A549 (cell line): ENCODE data around the gene FAM156A.
"Not testable (repeated sequence)": the region's sequence is repeated elsewhere in the genome, so short reads cannot be mapped to it uniquely, and the experiment has no call there.

Experiments used
- CHD4 ChIP-seq: fragments of 200-600 bp; sonication (generic); IDR thresholded peaks from 2 replicates; pipeline ENCODE4 v1.6.1; 2016; ENCODE audit warnings: antibody characterized with exemption, mild to moderate bottlenecking, borderline replicate concordance
- EHMT2 ChIP-seq: fragments of 200-600 bp; sonication (generic); IDR thresholded peaks from 2 replicates; pipeline ENCODE4 v1.6.1; 2016; ENCODE audit warnings: antibody characterized with exemption, low read depth, mild to moderate bottlenecking, moderate library complexity
- FOSL2 ChIP-seq, 2 experiments: fragments of 450-650 bp in 1 of 2; fragments of >200 bp in 1 of 2; sonication (Bioruptor Twin) in 1 of 2; formaldehyde crosslinking; IDR thresholded peaks; 2 replicates each; pipeline versions ENCODE4 v1.5.0 to v1.6.1; 2016 to 2020; ENCODE audit warnings: mild to moderate bottlenecking in 1 of 2, moderate library complexity in 1 of 2
- HDAC2 ChIP-seq: fragments of 200-600 bp; sonication (generic); IDR thresholded peaks from 2 replicates; pipeline ENCODE4 v1.6.1; 2016
- MAFK ChIP-seq: fragments of 450-650 bp; IDR thresholded peaks from 2 replicates; pipeline ENCODE4 v1.6.1; 2014; ENCODE audit not compliant: partially characterized antibody
- RAD21 ChIP-seq, 2 experiments: fragments of >200 bp in 1 of 2; sonication (Bioruptor Twin) in 1 of 2; formaldehyde crosslinking in 1 of 2; IDR thresholded peaks in 1 of 2; conservative IDR thresholded peaks in 1 of 2; 2 replicates in 1 of 2; 3 replicates in 1 of 2; pipeline ENCODE4 v1.6.1; 2012 to 2018; ENCODE audit warnings: inconsistent platforms in 1 of 2
- SMC3 ChIP-seq: fragments of >200 bp; sonication (Bioruptor Twin); formaldehyde crosslinking; IDR thresholded peaks from 3 replicates; pipeline ENCODE4 v1.6.1; 2018; ENCODE audit warnings: inconsistent platforms
- TP53 ChIP-seq: fragments of 250-450 bp; sonication (Bioruptor Pico); IDR thresholded peaks from 2 replicates; pipeline ENCODE4 v1.5.0; 2021; ENCODE audit warnings: mild to moderate bottlenecking, moderate library complexity
- TF ChIP-seq, protein P1 (sequence below): fragments of >200 bp; sonication (Bioruptor Twin); formaldehyde crosslinking; IDR thresholded peaks from 3 replicates; pipeline ENCODE4 v1.5.1; 2016
- TF ChIP-seq, protein P2 (sequence below): fragments of >200 bp; sonication (Bioruptor Twin); formaldehyde crosslinking; IDR thresholded peaks from 3 replicates; pipeline ENCODE4 v1.6.1; 2016

DNA sequence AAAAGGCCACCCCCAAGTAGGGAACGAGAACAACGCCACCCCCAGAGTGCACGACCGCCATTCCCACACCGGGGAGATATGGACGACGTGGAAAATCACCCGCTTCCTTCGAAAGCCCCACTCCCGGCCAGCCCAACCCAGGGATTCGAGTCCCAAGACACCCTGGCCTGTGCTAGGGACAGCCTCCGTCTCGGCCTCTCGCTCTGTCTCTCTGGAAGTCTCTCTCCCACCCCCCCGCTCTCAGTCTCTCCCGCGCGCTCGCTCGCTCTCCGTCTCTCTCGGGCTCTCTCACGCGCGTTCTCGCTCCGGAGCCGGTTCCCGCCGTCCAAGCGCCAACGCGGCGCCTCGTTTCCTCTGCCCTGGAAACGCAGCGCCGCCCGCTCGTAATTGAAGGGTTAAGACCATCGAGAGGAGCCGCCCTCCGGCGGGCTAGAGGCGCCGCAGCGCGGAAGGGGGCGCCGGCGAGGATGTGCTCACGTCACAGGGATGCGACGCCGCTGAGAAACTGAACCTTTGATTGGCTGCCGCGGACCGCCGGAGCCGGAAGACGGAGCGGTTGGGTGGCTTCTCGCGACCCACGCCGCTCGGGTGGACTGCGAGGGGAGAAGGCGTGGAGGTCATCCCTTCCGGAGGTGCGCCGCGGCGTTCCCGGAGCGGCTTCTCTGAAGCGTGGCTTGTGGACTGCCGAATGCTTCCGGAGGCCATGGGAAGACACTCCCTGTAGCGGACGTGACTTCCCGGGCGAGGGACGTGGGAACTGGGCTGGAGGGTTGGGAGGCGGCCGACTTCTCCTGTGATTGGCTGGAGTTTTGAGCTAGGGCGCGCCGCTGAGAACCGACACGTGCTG is at the start of gene FAM156A:
- not testable (repeated sequence) for TF ChIP-seq FOSL2 (IDR thresholded peaks at IDR 0.05); FOSL2 (CRISPR knock-in tag; IDR thresholded peaks at IDR 0.05); HDAC2; MAFK; TP53 (CRISPR knock-in tag); EHMT2; SMC3; RAD21 (conservative IDR thresholded peaks at IDR 0.05 in 1 of 2, IDR thresholded peaks at IDR 0.05 in 1 of 2); CHD4
- TF ChIP-seq, protein P1, sequence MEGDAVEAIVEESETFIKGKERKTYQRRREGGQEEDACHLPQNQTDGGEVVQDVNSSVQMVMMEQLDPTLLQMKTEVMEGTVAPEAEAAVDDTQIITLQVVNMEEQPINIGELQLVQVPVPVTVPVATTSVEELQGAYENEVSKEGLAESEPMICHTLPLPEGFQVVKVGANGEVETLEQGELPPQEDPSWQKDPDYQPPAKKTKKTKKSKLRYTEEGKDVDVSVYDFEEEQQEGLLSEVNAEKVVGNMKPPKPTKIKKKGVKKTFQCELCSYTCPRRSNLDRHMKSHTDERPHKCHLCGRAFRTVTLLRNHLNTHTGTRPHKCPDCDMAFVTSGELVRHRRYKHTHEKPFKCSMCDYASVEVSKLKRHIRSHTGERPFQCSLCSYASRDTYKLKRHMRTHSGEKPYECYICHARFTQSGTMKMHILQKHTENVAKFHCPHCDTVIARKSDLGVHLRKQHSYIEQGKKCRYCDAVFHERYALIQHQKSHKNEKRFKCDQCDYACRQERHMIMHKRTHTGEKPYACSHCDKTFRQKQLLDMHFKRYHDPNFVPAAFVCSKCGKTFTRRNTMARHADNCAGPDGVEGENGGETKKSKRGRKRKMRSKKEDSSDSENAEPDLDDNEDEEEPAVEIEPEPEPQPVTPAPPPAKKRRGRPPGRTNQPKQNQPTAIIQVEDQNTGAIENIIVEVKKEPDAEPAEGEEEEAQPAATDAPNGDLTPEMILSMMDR: not testable (repeated sequence)
- TF ChIP-seq, protein P2, sequence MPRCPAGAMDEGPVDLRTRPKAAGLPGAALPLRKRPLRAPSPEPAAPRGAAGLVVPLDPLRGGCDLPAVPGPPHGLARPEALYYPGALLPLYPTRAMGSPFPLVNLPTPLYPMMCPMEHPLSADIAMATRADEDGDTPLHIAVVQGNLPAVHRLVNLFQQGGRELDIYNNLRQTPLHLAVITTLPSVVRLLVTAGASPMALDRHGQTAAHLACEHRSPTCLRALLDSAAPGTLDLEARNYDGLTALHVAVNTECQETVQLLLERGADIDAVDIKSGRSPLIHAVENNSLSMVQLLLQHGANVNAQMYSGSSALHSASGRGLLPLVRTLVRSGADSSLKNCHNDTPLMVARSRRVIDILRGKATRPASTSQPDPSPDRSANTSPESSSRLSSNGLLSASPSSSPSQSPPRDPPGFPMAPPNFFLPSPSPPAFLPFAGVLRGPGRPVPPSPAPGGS: not testable (repeated sequence)
